ENCODE results near the gene SEMA3D.

Gene SEMA3D

DNA sequence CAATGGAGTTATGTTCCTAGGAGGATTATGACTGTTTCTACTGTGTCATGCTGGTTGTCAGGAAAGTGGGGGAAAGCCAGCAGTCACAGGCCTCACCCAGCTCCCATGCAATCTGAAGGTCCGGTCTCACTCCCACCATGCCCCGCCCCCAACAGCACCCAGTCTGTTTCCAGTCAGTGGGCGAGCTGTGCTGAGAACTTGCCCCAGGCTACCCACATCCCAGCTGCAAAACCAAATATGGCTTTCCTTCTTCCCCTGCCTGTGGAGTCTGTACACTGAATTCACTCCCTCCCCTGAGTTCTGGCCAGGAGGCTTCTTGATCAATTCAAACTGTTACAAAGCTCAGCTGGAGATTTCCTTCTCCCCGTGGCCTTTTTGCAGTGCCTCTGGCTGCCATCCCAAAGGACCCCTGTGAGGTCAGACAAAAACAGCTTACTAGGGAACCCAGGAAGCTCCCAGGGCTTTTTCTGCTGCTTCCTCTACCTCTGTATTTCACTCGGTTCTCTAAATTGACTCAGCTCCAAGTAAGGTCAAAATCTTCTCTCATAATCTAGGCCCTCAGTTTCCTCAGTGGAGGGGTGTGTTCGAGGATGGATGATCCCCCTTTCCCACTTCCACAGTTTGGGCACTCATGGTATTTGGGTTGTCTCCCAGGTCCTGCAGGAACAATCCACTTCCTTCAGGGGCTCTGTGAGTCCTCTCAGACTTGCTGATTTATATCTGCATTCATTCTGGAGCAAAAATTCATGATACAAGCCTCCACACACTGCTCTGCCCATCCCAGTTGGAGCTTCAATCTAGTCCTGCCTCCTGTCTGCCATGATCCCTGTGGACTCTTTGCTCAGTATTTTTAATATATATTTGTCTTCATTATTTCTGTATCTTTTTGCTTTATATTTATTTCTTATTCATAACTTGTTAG is 205.5 kb downstream of the SEMA3D start:
- peak overlapping the region; percentile 68 for H3K27ac Mint-ChIP-seq
- peaks cover 5% of the 10 kb centered on the region for H3K27me3 Mint-ChIP-seq (ENCODE audit: low read depth, poor library complexity)
- no peak for DNase-seq
- TF ChIP-seq, protein P1, sequence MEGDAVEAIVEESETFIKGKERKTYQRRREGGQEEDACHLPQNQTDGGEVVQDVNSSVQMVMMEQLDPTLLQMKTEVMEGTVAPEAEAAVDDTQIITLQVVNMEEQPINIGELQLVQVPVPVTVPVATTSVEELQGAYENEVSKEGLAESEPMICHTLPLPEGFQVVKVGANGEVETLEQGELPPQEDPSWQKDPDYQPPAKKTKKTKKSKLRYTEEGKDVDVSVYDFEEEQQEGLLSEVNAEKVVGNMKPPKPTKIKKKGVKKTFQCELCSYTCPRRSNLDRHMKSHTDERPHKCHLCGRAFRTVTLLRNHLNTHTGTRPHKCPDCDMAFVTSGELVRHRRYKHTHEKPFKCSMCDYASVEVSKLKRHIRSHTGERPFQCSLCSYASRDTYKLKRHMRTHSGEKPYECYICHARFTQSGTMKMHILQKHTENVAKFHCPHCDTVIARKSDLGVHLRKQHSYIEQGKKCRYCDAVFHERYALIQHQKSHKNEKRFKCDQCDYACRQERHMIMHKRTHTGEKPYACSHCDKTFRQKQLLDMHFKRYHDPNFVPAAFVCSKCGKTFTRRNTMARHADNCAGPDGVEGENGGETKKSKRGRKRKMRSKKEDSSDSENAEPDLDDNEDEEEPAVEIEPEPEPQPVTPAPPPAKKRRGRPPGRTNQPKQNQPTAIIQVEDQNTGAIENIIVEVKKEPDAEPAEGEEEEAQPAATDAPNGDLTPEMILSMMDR (IDR thresholded peaks at IDR 0.05): no peak
- no peaks in the 10 kb centered on the region for H3K36me3 Mint-ChIP-seq (ENCODE audit: low read depth)
- H3K4me3 Mint-ChIP-seq: no peak overlapping the region
- no peaks in the 10 kb centered on the region for H3K9me3 Mint-ChIP-seq
- H3K4me1 Mint-ChIP-seq: no peaks in the 10 kb centered on the region

DNA sequence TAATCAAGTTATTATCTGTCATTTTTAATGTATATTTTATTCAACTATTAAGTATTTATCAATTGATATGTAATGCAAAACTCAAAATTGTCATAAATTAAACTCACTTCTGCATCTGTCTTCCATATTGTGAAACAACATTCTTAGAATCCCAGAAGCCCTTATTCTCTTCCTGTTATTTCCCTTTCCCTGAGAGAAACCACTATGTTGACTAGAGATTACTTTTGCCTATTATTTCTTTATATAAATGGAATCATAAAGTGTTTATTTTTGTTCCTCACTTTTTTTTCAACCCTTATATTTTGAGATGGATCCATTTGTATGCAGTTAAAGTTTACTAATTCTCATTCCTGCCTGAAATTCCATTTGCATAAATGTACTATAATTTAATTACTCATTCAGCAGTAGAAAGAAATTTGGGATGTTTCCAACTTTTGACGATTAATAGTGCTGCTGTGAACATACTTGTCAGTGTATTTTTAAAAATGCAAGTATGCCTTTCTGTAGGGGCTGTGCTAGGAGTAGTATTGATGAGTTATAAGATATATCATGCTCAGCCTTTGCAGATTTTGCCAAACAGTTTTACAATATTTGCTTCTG is 211.2 kb downstream of the SEMA3D start:
- TF ChIP-seq, protein P1 (IDR thresholded peaks at IDR 0.05): no peak
- no peaks in the 10 kb centered on the region for H3K4me1 Mint-ChIP-seq
- H3K27ac Mint-ChIP-seq: no peak overlapping the region
- H3K4me3 Mint-ChIP-seq: no peak overlapping the region
- DNase-seq: no peak
- no peaks in the 10 kb centered on the region for H3K36me3 Mint-ChIP-seq (ENCODE audit: low read depth)
- H3K9me3 Mint-ChIP-seq: peaks cover 3% of the 10 kb centered on the region
- H3K27me3 Mint-ChIP-seq (ENCODE audit: low read depth, poor library complexity): peaks cover 10% of the 10 kb centered on the region

DNA sequence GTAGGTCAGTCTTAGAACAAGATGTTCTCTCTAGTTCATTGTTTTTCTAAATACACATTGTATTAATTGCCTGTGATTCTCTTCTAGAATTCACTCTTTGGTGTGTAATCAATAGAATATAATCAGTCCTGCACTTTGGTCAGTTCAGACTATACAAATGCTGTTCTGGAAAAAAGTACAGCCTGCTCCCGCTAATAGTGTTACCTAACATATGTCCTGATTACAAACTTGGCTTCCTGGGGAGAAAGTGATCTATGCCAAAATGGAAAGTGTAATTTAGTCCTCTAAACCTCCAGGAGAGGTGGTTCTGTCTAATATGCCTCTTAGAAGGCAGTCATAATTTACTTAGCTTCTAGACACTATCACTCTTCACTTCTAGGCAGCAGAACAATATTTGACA is 215.5 kb downstream of the SEMA3D start:
- peaks cover 6% of the 10 kb centered on the region for H3K27me3 Mint-ChIP-seq (ENCODE audit: low read depth, poor library complexity)
- TF ChIP-seq, protein P1 (IDR thresholded peaks at IDR 0.05): no peak
- H3K4me3 Mint-ChIP-seq: no peak overlapping the region
- peaks cover 3% of the 10 kb centered on the region for H3K9me3 Mint-ChIP-seq
- no peaks in the 10 kb centered on the region for H3K36me3 Mint-ChIP-seq (ENCODE audit: low read depth)
- peaks cover 5% of the 10 kb centered on the region for H3K4me1 Mint-ChIP-seq
- no peak for DNase-seq
- no peak overlapping the region for H3K27ac Mint-ChIP-seq

- peaks cover 6% of the 10 kb centered on the region for H3K27me3 Mint-ChIP-seq (ENCODE audit: low read depth, poor library complexity)
- peaks cover 5% of the 10 kb centered on the region for H3K4me1 Mint-ChIP-seq
- TF ChIP-seq, protein P1 (IDR thresholded peaks at IDR 0.05): no peak
- DNase-seq: no peak
- H3K27ac Mint-ChIP-seq: no peak overlapping the region
- H3K9me3 Mint-ChIP-seq: peaks cover 3% of the 10 kb centered on the region
- H3K4me3 Mint-ChIP-seq: no peak overlapping the region
- no peaks in the 10 kb centered on the region for H3K36me3 Mint-ChIP-seq (ENCODE audit: low read depth)
These were observed 216.2 kb downstream of the SEMA3D start for GRCh38 chr7:84970670-84971069.

- Mint-ChIP-seq H3K27ac (peak overlapping the region; percentile 84), H3K36me3 (ENCODE audit: low read depth) (no peaks in the 10 kb centered on the region), H3K9me3 (peaks cover 7% of the 10 kb centered on the region), H3K4me3 (no peak overlapping the region), H3K27me3 (ENCODE audit: low read depth, poor library complexity) (no peaks in the 10 kb centered on the region), H3K4me1 (peaks cover 13% of the 10 kb centered on the region)
- DNase-seq: no peak
- TF ChIP-seq, protein P1 (IDR thresholded peaks at IDR 0.05): no peak
These were observed 233.6 kb downstream of the SEMA3D start for GRCh38 chr7:84953234-84953633.
